GM12865 (cell line): ENCODE data around the gene SS18.

Experiments used
- DNase-seq: peaks from one replicate; pipeline ENCODE4 v3.0.0; 2010; ENCODE audit warnings: low read depth
- H3K4me3 ChIP-seq: 2 replicates; pipeline ENCODE4 v1.5.1; 2011; ENCODE audit warnings: mild to moderate bottlenecking, low read depth, low read length, control low read depth
- CTCF ChIP-seq: IDR thresholded peaks from 2 replicates; pipeline ENCODE4 v1.5.1; 2011; ENCODE audit warnings: low read length, control low read depth, low read depth, inconsistent platforms; ENCODE audit not compliant: insufficient read depth; ENCODE audit errors: missing control alignments

The SS18 gene

GRCh38 chr18:26073758-26074157 is 16.7 kb downstream of the SS18 start:
- DNase-seq = no peak
- no peak overlapping the region for H3K4me3 ChIP-seq
- TF ChIP-seq CTCF = no peak

DNA sequence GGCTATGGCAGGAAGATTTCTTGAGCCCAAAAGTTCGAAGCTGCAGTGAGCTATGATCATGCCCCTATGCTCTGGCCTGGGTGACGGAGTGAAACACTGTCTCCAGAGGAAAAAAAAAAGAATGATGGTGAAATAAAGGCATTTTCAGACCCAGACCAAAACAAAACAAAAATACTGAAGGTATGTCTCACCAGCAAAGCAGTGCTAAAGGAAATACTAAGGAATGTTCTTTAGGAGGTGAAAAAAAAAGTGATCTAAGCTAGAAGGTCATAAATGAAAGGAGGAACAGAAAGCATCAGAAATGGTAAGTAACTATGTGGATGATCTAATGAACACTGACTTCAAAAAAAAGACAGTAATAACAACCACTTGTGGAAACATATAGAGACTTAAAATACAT is 18.7 kb downstream of the SS18 start:
- DNase-seq = no peak
- no peak for TF ChIP-seq CTCF
- no peak overlapping the region for H3K4me3 ChIP-seq

DNA sequence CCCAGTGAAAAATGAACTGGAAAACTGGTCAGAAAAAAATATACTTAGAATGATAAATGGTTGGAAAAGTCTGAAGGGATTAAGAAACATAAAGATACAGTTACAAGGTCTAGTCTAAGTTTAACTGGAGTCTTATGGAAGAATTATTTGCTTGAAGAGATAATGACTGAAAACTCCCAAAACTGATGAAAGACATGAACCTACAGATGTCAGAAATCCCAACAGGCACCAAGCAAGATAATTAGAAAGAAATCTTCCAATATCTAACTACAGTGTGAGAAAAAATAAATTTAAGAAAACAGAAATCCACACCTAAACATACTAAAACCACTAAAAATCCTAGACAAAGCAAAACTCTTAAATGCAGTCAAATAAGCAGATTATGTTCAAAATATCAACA is 19.4 kb downstream of the SS18 start:
- no peak overlapping the region for H3K4me3 ChIP-seq
- no peak for TF ChIP-seq CTCF
- DNase-seq = no peak

DNA sequence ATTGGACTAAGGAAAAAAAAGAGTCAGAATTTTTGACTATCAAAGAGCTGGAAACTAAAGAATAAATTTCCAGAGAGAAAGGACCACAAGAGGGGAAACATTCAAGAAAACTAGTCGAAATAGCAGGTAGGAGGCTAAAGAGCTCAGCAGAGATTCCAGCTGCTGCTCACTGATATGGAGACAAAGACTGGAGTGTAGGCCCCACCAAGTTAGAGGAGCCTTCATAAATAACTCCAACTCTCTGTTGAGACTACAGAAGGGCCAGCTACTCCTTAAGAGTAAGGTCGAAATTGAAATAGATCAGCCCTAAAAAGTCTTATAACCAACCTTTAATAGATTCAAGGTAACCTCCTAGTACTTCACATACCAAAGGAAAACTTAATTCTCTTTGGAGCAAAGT is 31.1 kb downstream of the SS18 start:
- TF ChIP-seq CTCF = no peak
- no peak overlapping the region for H3K4me3 ChIP-seq
- DNase-seq = no peak

DNA sequence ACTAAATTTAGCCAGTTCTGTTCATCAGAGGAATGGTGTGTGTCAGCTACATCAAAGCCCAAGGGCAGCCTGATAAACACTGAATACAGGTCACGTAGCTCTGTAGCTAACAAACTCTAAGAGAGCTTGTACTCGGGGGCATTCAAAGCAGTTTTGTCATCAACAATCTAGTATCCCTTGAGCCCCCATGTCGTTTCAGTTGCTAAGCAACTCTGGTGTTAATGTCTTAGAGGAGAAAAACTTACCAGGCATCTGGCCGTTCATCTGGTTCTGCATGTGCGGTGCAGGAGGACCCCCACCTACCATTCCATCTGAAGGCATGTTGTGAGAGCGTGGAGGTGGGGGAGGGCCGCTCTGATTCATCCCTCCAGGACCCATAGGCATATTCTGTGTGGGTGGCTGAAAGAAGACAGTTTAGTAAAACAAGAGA is 33.1 kb downstream of the SS18 start:
- no peak for TF ChIP-seq CTCF
- DNase-seq = no peak
- no peak overlapping the region for H3K4me3 ChIP-seq

DNA sequence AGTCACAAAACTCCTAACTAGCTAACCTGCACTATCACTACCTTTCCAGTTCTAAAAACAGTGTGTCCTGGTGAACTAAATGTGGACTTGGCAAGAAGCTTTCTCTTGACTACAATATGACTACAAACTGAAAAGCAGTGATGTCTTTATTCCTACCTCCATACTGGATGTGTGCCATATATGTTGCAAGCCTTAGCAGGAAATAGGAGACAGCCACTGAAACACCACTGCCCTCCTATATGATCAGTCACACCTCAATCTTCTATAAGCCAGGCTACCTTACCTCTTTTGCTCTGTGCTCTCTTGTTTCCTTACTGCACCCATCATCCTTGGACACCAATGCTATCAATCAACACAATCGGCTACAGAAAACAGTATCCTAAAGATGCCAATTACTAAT is 34.1 kb downstream of the SS18 start:
- no peak for TF ChIP-seq CTCF
- H3K4me3 ChIP-seq = no peak overlapping the region
- DNase-seq = no peak

GRCh38 chr18:26052505-26052904 is 37.9 kb downstream of the SS18 start:
- TF ChIP-seq CTCF = no peak
- no peak overlapping the region for H3K4me3 ChIP-seq
- no peak for DNase-seq
